Ovary (tissue), 9 donors: ENCODE measurements around the gene NAALADL2. TPM values are rescaled to one million over a fixed set of nuclear protein-coding genes. Genes with fewer than 3 reads are reported as not detected.

Experiments
- DNase-seq, 5 donors: peaks; one replicate each; pipeline ENCODE4 v3.0.0-alpha.2; 2019 to 2020
- H3K27ac ChIP-seq, 2 donors: fragments of 200-600 bp; one replicate each; pipeline versions ENCODE4 v1.5.1 to v1.8.0; 2019 to 2022
- H3K27me3 ChIP-seq: fragments of 200-600 bp; one replicate; pipeline ENCODE4 v1.8.0; 2022
- H3K36me3 ChIP-seq: fragments of 200-600 bp; sonication (generic); one replicate; pipeline ENCODE4 v1.5.1; 2019
- H3K4me1 ChIP-seq: one replicate; pipeline ENCODE4 v1.8.1; 2013; ENCODE audit warnings: mild to moderate bottlenecking, moderate library complexity; ENCODE audit not compliant: insufficient read depth
- H3K4me3 ChIP-seq: fragments of 200-600 bp; sonication (generic); one replicate; pipeline ENCODE4 v1.5.1; 2017
- H3K9me3 ChIP-seq, 2 donors: fragments of 200-600 bp in 1 of 2; sonication (generic) in 1 of 2; one replicate each; pipeline versions ENCODE4 v1.5.1 to v1.8.1; 2013 to 2019; ENCODE audit warnings: mild to moderate bottlenecking in 1 of 2, moderate library complexity in 1 of 2
- CTCF ChIP-seq, 3 donors: fragments of 450-650 bp in 2 of 3; fragments of 200-600 bp in 1 of 3; IDR thresholded peaks; one replicate each; pipeline versions ENCODE4 v1.5.1 to v1.8.0; 2016 to 2022; ENCODE audit warnings: antibody characterized with exemption in 3 of 3, mild to moderate bottlenecking in 1 of 3
- EP300 ChIP-seq: sonication (generic); formaldehyde crosslinking; IDR thresholded peaks from one replicate; pipeline ENCODE4 v1.6.1; 2017; ENCODE audit warnings: antibody characterized with exemption
- POLR2A ChIP-seq: fragments of 450-650 bp; IDR thresholded peaks from one replicate; pipeline ENCODE4 v1.6.1; 2017; ENCODE audit warnings: antibody characterized with exemption, mild to moderate bottlenecking, moderate library complexity
- WGBS, 3 donors: extraction: QIAGEN DNeasy Blood & Tissue Kit in 1 of 3; methylation state at CpG; one replicate each; pipeline versions ENCODE4 v1.1.5 to v1.1.7; 2013 to 2017; 5-methylcytosine and 5-hydroxymethylcytosine counted together
- intact Hi-C, 4 donors: fragments of 100-400 bp; cut with DNase I; formaldehyde crosslinking; loops; one replicate each; pipeline versions ENCODE4 v1.11.0 to v1.15.1; 2022 to 2023
- polyA plus RNA-seq, 2 donors: library from polyadenylated mRNA; stranded (reverse); fragments of 200-250 nt in 1 of 2; fragments of 350-450 nt in 1 of 2; fragmentation: Illumina TruSeq in 1 of 2; extraction: RNeasy Lipid Tissue Mini Kit (QIAGEN cat#74804) in 1 of 2; gene quantifications; one replicate each; pipeline ENCODE4 v1.2.3, GENCODE V29; 2013 to 2014
- total RNA-seq, 7 donors: library from RNA; depleted of rRNA in 2 of 7; stranded (reverse); fragments of >200 nt in 2 of 7; fragmentation: NEBNext Ultra II Directional in 3 of 7; extraction: Animal tissue kit (Norgen Biotek cat#: 25700) in 3 of 7; gene quantifications; one replicate each; pipeline versions ENCODE4 v1.1.0 to v1.2.4, GENCODE V29; 2016 to 2023
- donor health status: DM: no; HTN: no; CAD: no; lungs with moderate emphysema.
- donor health status: DM: no; HTN: no; CAD: no.
- donor health status: Bipolar disorder and iron deficiency.
- donor health status: DM: yes; HTN: yes; CAD: no.
- donor health status: DM: no; HTN: no; CAD: no.
- donor health status: DM: yes; HTN: yes; CAD: no.

Gene NAALADL2
- total and polyA plus RNA-seq, 9 donors: 2.3 to 29.3 (median 15.2) TPM

GRCh38 chr3:175381685-175382084, 522.6 kb downstream of the NAALADL2 start:
- Histone ChIP-seq H3K27me3 (no peaks in the 10 kb centered on the region), H3K4me1 (no peaks in the 10 kb centered on the region), H3K4me3 (no peak overlapping the region), H3K36me3 (no peaks in the 10 kb centered on the region), H3K9me3 (no peaks in the 10 kb centered on the region), H3K27ac (no peak overlapping the region)
- 80 to 87% (median 84%) methylated on average over 4 of the region's 4 CpGs for WGBS, 3 donors
- TF ChIP-seq CTCF (IDR thresholded peaks at IDR 0.05): no peak
- TF ChIP-seq EP300: no peak
- TF ChIP-seq POLR2A: no peak
- intact Hi-C loops: no loop called here
- no peak for DNase-seq

- H3K36me3 ChIP-seq: no peaks in the 10 kb centered on the region
- H3K4me3 ChIP-seq: no peak overlapping the region
- 8 to 15% (median 13%) methylated on average over 1 of the region's 1 CpG for WGBS, 3 donors
- intact Hi-C loops: no loop called here
- no peak overlapping the region for H3K27ac ChIP-seq
- no peaks in the 10 kb centered on the region for H3K4me1 ChIP-seq
- no peak for DNase-seq
- no peak for TF ChIP-seq POLR2A
- TF ChIP-seq EP300: no peak
- H3K27me3 ChIP-seq: no peaks in the 10 kb centered on the region
- H3K9me3 ChIP-seq: no peaks in the 10 kb centered on the region
Measured at GRCh38 chr3:175383371-175383770, 524.2 kb downstream of the NAALADL2 start.

GRCh38 chr3:175383813-175384212, 524.7 kb downstream of the NAALADL2 start:
- Histone ChIP-seq H3K36me3 (no peaks in the 10 kb centered on the region), H3K27me3 (no peaks in the 10 kb centered on the region), H3K27ac (no peak overlapping the region), H3K4me3 (no peak overlapping the region), H3K4me1 (no peaks in the 10 kb centered on the region), H3K9me3 (no peaks in the 10 kb centered on the region)
- no peak for DNase-seq
- intact Hi-C loops: no loop called here
- 9 to 16% (median 9%) methylated on average over 3 of the region's 3 CpGs for WGBS, 3 donors
- no peak for TF ChIP-seq EP300
- TF ChIP-seq CTCF (IDR thresholded peaks at IDR 0.05): no peak
- TF ChIP-seq POLR2A: no peak

GRCh38 chr3:175384569-175384968, 525.4 kb downstream of the NAALADL2 start:
- Histone ChIP-seq H3K4me3 (no peak overlapping the region), H3K4me1 (no peaks in the 10 kb centered on the region), H3K27me3 (no peaks in the 10 kb centered on the region), H3K9me3 (no peaks in the 10 kb centered on the region), H3K36me3 (no peaks in the 10 kb centered on the region), H3K27ac (no peak overlapping the region)
- intact Hi-C loops: no loop called here
- no peak for DNase-seq
- TF ChIP-seq EP300: no peak
- TF ChIP-seq POLR2A: no peak
- no peak for TF ChIP-seq CTCF (IDR thresholded peaks at IDR 0.05)

GRCh38 chr3:175386630-175387029, 527.5 kb downstream of the NAALADL2 start:
- intact Hi-C loops: no loop called here
- Histone ChIP-seq H3K27me3 (no peaks in the 10 kb centered on the region), H3K9me3 (no peaks in the 10 kb centered on the region), H3K4me1 (no peaks in the 10 kb centered on the region), H3K27ac (no peak overlapping the region), H3K36me3 (no peaks in the 10 kb centered on the region), H3K4me3 (no peak overlapping the region)
- WGBS, 3 donors: 74 to 90% (median 77%) methylated on average over 3 of the region's 3 CpGs
- TF ChIP-seq POLR2A (no peak), EP300 (no peak), CTCF (IDR thresholded peaks at IDR 0.05) (no peak)
- no peak for DNase-seq
